Spleen (tissue), 11 donors: ENCODE results near the gene IMPACT. TPM values are rescaled to one million over a fixed set of nuclear protein-coding genes. Genes with fewer than 3 reads are reported as not detected.

Experiments
- DNase-seq: peaks from one replicate; pipeline ENCODE4 v3.0.0-alpha.2; 2020
- H3K27ac ChIP-seq, 8 donors: fragments of 200-600 bp; sonication (generic) in 7 of 8; 1 replicate in 4 of 8; 2 replicates in 4 of 8; pipeline versions ENCODE4 v1.5.0 to v1.8.0; 2016 to 2021; ENCODE audit warnings: inconsistent platforms in 4 of 8, mild to moderate bottlenecking in 4 of 8, moderate library complexity in 1 of 8
- H3K27me3 ChIP-seq, 7 donors: fragments of 200-600 bp; sonication (generic) in 6 of 7; replicated peaks in 1 of 7; 1 replicate in 4 of 7; 2 replicates in 3 of 7; pipeline versions ENCODE4 v1.5.0 to v1.8.0; 2016 to 2021; ENCODE audit warnings: inconsistent platforms in 3 of 7, mild to moderate bottlenecking in 1 of 7
- H3K36me3 ChIP-seq, 6 donors: fragments of 200-600 bp; sonication (generic) in 5 of 6; 1 replicate in 4 of 6; 2 replicates in 2 of 6; pipeline versions ENCODE4 v1.5.0 to v1.8.0; 2016 to 2021; ENCODE audit warnings: inconsistent platforms in 2 of 6
- H3K4me1 ChIP-seq, 6 donors: fragments of 200-600 bp; sonication (generic) in 5 of 6; 1 replicate in 3 of 6; 2 replicates in 3 of 6; pipeline versions ENCODE4 v1.5.0 to v1.8.0; 2016 to 2021; ENCODE audit warnings: inconsistent platforms in 3 of 6
- H3K4me3 ChIP-seq, 8 donors: fragments of 200-600 bp; sonication (generic) in 7 of 8; 1 replicate in 4 of 8; 2 replicates in 4 of 8; pipeline versions ENCODE4 v1.5.0 to v1.8.0; 2016 to 2021; ENCODE audit warnings: inconsistent platforms in 4 of 8, mild to moderate bottlenecking in 4 of 8, moderate library complexity in 2 of 8
- H3K9me3 ChIP-seq, 8 donors: fragments of 200-600 bp; sonication (generic) in 7 of 8; 1 replicate in 4 of 8; 2 replicates in 4 of 8; pipeline versions ENCODE4 v1.5.0 to v1.8.0; 2016 to 2021; ENCODE audit warnings: inconsistent platforms in 4 of 8
- POLR2A ChIP-seq, 3 donors: fragments of 450-650 bp; IDR thresholded peaks; one replicate each; pipeline ENCODE4 v1.5.1; 2017; ENCODE audit warnings: antibody characterized with exemption in 3 of 3, mild to moderate bottlenecking in 1 of 3
- POLR2AphosphoS5 ChIP-seq, 3 donors: sonication (generic); formaldehyde crosslinking; IDR thresholded peaks; one replicate each; pipeline ENCODE4 v1.5.1; 2017; ENCODE audit warnings: antibody characterized with exemption in 3 of 3
- WGBS, 5 donors: extraction: QIAGEN DNeasy Blood & Tissue Kit in 3 of 5; methylation state at CpG; one replicate each; pipeline versions ENCODE4 v1.1.5 to v1.1.7; 2013 to 2018; 5-methylcytosine and 5-hydroxymethylcytosine counted together
- intact Hi-C: fragments of 100-400 bp; cut with DNase I; formaldehyde crosslinking; loops from one replicate; pipeline ENCODE4 v1.15.0; 2023; ENCODE audit warnings: low total_unique reads
- polyA plus RNA-seq, 3 donors: library from polyadenylated mRNA; stranded (reverse); fragments of 200-250 nt; gene quantifications; one replicate each; pipeline ENCODE4 v1.2.1, GENCODE V29; 2013
- total RNA-seq, 7 donors: library from RNA; depleted of rRNA in 3 of 7; stranded (reverse); fragments of >200 nt in 3 of 7; fragmentation: NEBNext Ultra II Directional in 4 of 7; extraction: Animal tissue kit (Norgen Biotek cat#: 25700) in 4 of 7; gene quantifications; one replicate each; pipeline versions ENCODE4 v1.1.0 to v1.2.1, GENCODE V29; 2016 to 2021
- TF ChIP-seq, protein P1 (sequence below), 11 experiments: fragments of 200-600 bp in 7 of 11; fragments of 450-650 bp in 4 of 11; sonication (generic) in 4 of 11; IDR thresholded peaks in 8 of 11; conservative IDR thresholded peaks in 3 of 11; 1 replicate in 7 of 11; 2 replicates in 4 of 11; pipeline versions ENCODE4 v1.4.0 to v1.8.0; 2016 to 2021; ENCODE audit warnings: antibody characterized with exemption in 11 of 11, inconsistent platforms in 4 of 11, mild to moderate bottlenecking in 1 of 11
- donor health status: healthy with polysubstance abuse.
- donor health status: DM: no; HTN: no; CAD: no; lungs with moderate emphysema.
- donor health status: DM: no; HTN: no; CAD: no.
- donor health status: Bipolar disorder and iron deficiency.
- donor health status: healthy.
- donor health status: DM: no; HTN: no; CAD: no.
- donor health status: DM: yes; HTN: yes; CAD: no.

The IMPACT gene
- total and polyA plus RNA-seq, 10 donors: 10.6 to 36.7 (median 22.0) TPM

DNA sequence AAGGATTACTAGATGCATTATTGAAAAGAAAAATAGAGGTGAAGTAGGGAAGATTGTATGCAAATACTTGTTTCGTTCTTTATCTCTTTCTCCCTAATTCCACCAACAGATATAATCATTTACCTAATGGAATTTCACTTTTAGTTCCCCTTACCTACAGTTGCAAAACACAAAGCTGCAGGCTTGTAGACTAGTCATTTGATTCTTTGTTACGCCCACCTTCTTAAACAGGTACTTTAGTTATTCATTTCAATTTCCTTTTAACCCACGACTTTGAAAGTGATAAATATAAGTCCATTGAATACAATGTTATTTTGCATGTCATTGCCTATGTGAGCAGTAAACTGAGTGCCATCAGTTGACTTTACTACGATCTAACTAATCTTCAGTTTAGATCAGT is 30.1 kb downstream of the IMPACT start:
- H3K27ac ChIP-seq: no peak overlapping the region
- H3K27me3 ChIP-seq: no peaks in the 10 kb centered on the region
- H3K4me1 ChIP-seq: peaks cover 0 to 12% (median 0%) of the 10 kb centered on the region in 6 donors
- DNase-seq: no peak
- peaks cover 0 to 26% (median 2%) of the 10 kb centered on the region in 6 donors for H3K36me3 ChIP-seq
- intact Hi-C loops: no loop called here
- no peak overlapping the region for H3K4me3 ChIP-seq
- 75 to 90% (median 84%) methylated on average over 4 of the region's 4 CpGs for WGBS, 5 donors
- H3K9me3 ChIP-seq: no peaks in the 10 kb centered on the region
- TF ChIP-seq POLR2A (IDR thresholded peaks at IDR 0.05): no peak

DNA sequence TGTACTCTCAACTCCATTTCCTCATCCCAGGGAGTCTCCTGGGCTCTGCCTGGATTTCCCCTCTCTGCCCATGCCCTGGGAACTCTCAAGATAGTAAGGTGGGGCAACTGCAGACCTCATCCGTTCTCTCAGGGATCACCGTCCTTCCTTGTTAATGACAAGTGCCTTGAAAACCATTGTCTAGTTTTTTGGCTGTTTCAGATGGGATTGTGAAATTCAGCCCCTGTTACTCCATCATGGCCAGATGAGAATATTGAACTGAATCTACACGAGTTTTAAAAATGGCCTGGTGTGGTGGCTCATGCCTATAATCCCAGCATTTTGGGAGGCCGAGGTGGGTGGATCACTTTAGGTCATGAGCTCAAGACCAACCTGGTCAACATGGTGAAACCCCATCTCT is 33.3 kb downstream of the IMPACT start:
- no peak for DNase-seq
- Histone ChIP-seq H3K9me3 (no peaks in the 10 kb centered on the region), H3K36me3 (peaks cover 0 to 15% (median 0%) of the 10 kb centered on the region in 6 donors), H3K27ac (peak overlapping the region in 3 of 8 donors; percentile 51 to 83 (median 62)), H3K4me1 (peaks cover 0 to 12% (median 0%) of the 10 kb centered on the region in 6 donors), H3K27me3 (no peaks in the 10 kb centered on the region), H3K4me3 (no peak overlapping the region)
- no peak for TF ChIP-seq POLR2AphosphoS5 (IDR thresholded peaks at IDR 0.05)
- no peak for TF ChIP-seq POLR2A (IDR thresholded peaks at IDR 0.05)
- TF ChIP-seq, protein P1, sequence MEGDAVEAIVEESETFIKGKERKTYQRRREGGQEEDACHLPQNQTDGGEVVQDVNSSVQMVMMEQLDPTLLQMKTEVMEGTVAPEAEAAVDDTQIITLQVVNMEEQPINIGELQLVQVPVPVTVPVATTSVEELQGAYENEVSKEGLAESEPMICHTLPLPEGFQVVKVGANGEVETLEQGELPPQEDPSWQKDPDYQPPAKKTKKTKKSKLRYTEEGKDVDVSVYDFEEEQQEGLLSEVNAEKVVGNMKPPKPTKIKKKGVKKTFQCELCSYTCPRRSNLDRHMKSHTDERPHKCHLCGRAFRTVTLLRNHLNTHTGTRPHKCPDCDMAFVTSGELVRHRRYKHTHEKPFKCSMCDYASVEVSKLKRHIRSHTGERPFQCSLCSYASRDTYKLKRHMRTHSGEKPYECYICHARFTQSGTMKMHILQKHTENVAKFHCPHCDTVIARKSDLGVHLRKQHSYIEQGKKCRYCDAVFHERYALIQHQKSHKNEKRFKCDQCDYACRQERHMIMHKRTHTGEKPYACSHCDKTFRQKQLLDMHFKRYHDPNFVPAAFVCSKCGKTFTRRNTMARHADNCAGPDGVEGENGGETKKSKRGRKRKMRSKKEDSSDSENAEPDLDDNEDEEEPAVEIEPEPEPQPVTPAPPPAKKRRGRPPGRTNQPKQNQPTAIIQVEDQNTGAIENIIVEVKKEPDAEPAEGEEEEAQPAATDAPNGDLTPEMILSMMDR (IDR thresholded peaks at IDR 0.05 in 8 of 11, conservative IDR thresholded peaks at IDR 0.05 in 3 of 11): no peak
- intact Hi-C loops: no loop called here
- WGBS, 5 donors: 53 to 86% (median 75%) methylated on average over 4 of the region's 4 CpGs

DNA sequence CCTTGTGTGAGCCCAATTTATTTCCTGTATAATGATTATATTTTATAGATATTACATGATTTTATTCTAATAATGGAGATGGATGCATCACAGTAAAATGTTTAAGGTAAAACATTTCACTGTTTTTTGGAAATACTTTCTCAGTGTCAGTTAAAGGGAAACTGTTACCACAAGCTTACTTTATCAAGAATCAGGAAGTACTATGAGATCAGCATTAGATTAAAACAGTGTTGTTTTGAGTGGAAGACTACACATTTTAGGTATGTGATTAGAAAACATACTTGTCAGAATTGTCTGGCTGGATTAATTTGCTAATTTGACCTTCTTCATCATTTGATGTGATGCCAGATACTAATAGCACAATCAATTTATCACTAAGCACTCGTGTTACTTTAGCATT is 33.9 kb downstream of the IMPACT start, which contains the start of gene HRH4:
HRH4 (plus strand) TSS at position 250 of the 400 bp plus-strand sequence; CDS start at position 342, 92 bp downstream.
- 25 to 46% (median 41%) methylated on average over 1 of the region's 1 CpG for WGBS, 5 donors
- Histone ChIP-seq H3K9me3 (no peaks in the 10 kb centered on the region), H3K27ac (peak within 1 kb of the TSS in 4 of 8 donors; percentile 15 to 83 (median 56)), H3K36me3 (peaks cover 0 to 8% (median 0%) of the 10 kb centered on the region in 6 donors), H3K4me1 (peaks cover 0 to 12% (median 0%) of the 10 kb centered on the region in 6 donors), H3K4me3 (no peak within 1 kb of the TSS), H3K27me3 (no peaks in the 10 kb centered on the region)
- intact Hi-C loops: no loop called here
- TF ChIP-seq, protein P1 (IDR thresholded peaks at IDR 0.05 in 8 of 11, conservative IDR thresholded peaks at IDR 0.05 in 3 of 11): no peak
- TF ChIP-seq POLR2AphosphoS5 (IDR thresholded peaks at IDR 0.05) (no peak), POLR2A (IDR thresholded peaks at IDR 0.05) (no peak)
- no peak for DNase-seq

DNA sequence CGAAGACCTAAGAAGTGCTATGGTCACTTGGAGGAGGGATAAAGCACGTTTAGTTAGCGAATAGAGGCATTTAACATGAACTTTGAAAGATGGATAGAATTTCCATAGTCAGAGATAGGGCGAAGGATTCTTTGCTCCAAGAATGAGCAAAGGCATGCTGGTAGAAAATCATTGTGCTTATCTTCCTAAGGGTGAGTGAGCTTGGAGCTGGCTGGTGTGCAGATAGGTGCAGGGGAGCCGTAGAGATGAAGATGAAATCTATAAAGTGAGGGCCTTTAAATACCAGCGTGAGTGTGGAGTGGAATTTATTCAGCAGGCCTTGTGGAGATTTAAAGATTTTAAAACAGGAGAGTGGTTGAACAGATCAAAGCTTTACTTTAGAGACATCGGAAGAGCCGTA is 35.5 kb downstream of the IMPACT start:
- no peak for TF ChIP-seq POLR2AphosphoS5 (IDR thresholded peaks at IDR 0.05)
- TF ChIP-seq, protein P1 (IDR thresholded peaks at IDR 0.05 in 8 of 11, conservative IDR thresholded peaks at IDR 0.05 in 3 of 11): no peak
- TF ChIP-seq POLR2A (IDR thresholded peaks at IDR 0.05): no peak
- peak overlapping the region in 1 of 8 donors; percentile 20 for H3K4me3 ChIP-seq
- 82 to 96% (median 88%) methylated on average over 8 of the region's 8 CpGs for WGBS, 5 donors
- no peak for DNase-seq
- H3K36me3 ChIP-seq: peaks cover 0 to 7% (median 0%) of the 10 kb centered on the region in 6 donors
- intact Hi-C loops: no loop called here
- no peaks in the 10 kb centered on the region for H3K9me3 ChIP-seq
- no peaks in the 10 kb centered on the region for H3K27me3 ChIP-seq
- peak overlapping the region in 5 of 8 donors; percentile 6 to 83 (median 53) for H3K27ac ChIP-seq
- peaks cover 0 to 12% (median 0%) of the 10 kb centered on the region in 6 donors for H3K4me1 ChIP-seq
